ENCODE results near the gene VIL1. TPM values are rescaled to one million over a fixed set of nuclear protein-coding genes. Genes with fewer than 3 reads are reported as not detected.

Gene VIL1
- total RNA-seq, 2 donors from 2014 or later = 0.09 TPM; not detected in 1

DNA sequence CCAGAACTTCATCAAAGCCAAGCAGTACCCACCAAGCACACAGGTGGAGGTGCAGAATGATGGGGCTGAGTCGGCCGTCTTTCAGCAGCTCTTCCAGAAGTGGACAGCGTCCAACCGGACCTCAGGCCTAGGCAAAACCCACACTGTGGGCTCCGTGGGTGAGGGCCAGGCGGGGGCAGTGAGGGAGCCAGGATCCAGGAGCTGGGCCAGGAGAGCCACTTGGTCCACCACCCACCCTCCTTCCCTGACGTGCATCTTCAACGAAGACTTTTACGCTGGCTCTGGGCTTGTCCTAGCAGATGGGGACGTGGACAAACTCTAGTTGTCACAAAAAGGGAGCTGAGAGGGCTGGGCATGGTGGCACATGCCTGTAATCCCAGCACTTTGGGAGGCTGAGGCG lies 11.8 kb downstream of the VIL1 start:
- H3K4me1 ChIP-seq (replicated peaks) = no peaks in the 10 kb centered on the region
- no peaks in the 10 kb centered on the region for H3K9me3 ChIP-seq
- WGBS = 84% methylated on average over 11 of the region's 11 CpGs
- no peak for DNase-seq (ENCODE audit: low spot score)
- H3K4me3 ChIP-seq = no peak overlapping the region
- TF ChIP-seq POLR2A (IDR thresholded peaks at IDR 0.05) (no peak), POLR2AphosphoS5 (IDR thresholded peaks at IDR 0.05) (no peak)
- TF ChIP-seq, protein P1, sequence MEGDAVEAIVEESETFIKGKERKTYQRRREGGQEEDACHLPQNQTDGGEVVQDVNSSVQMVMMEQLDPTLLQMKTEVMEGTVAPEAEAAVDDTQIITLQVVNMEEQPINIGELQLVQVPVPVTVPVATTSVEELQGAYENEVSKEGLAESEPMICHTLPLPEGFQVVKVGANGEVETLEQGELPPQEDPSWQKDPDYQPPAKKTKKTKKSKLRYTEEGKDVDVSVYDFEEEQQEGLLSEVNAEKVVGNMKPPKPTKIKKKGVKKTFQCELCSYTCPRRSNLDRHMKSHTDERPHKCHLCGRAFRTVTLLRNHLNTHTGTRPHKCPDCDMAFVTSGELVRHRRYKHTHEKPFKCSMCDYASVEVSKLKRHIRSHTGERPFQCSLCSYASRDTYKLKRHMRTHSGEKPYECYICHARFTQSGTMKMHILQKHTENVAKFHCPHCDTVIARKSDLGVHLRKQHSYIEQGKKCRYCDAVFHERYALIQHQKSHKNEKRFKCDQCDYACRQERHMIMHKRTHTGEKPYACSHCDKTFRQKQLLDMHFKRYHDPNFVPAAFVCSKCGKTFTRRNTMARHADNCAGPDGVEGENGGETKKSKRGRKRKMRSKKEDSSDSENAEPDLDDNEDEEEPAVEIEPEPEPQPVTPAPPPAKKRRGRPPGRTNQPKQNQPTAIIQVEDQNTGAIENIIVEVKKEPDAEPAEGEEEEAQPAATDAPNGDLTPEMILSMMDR (IDR thresholded peaks at IDR 0.05) = no peak
- H3K27ac ChIP-seq = no peak overlapping the region
- no peaks in the 10 kb centered on the region for H3K27me3 ChIP-seq (replicated peaks; ENCODE audit: insufficient read depth)
- H3K36me3 ChIP-seq = no peaks in the 10 kb centered on the region
- intact Hi-C loops (cut with DNase I) = no loop called here

DNA sequence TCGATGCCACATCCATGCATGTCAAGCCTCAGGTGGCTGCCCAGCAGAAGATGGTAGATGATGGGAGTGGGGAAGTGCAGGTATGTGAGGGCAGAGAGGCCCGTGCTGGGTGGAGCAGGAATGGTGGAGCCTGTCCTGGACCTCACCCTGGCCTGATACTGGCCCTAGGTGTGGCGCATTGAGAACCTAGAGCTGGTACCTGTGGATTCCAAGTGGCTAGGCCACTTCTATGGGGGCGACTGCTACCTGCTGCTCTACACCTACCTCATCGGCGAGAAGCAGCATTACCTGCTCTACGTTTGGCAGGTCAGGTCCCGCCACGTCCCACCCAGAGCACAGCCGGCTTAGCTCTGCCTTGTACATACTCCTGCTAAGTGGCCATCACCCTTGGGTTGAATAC lies 13.0 kb downstream of the VIL1 start:
- Histone ChIP-seq H3K36me3 (no peaks in the 10 kb centered on the region), H3K27ac (no peak overlapping the region), H3K27me3 (replicated peaks; ENCODE audit: insufficient read depth) (no peaks in the 10 kb centered on the region), H3K9me3 (no peaks in the 10 kb centered on the region), H3K4me3 (no peak overlapping the region), H3K4me1 (replicated peaks) (no peaks in the 10 kb centered on the region)
- no peak for DNase-seq (ENCODE audit: low spot score)
- intact Hi-C loops (cut with DNase I) = no loop called here
- 89% methylated on average over 10 of the region's 10 CpGs for WGBS
- TF ChIP-seq POLR2AphosphoS5 (IDR thresholded peaks at IDR 0.05) = no peak

DNA sequence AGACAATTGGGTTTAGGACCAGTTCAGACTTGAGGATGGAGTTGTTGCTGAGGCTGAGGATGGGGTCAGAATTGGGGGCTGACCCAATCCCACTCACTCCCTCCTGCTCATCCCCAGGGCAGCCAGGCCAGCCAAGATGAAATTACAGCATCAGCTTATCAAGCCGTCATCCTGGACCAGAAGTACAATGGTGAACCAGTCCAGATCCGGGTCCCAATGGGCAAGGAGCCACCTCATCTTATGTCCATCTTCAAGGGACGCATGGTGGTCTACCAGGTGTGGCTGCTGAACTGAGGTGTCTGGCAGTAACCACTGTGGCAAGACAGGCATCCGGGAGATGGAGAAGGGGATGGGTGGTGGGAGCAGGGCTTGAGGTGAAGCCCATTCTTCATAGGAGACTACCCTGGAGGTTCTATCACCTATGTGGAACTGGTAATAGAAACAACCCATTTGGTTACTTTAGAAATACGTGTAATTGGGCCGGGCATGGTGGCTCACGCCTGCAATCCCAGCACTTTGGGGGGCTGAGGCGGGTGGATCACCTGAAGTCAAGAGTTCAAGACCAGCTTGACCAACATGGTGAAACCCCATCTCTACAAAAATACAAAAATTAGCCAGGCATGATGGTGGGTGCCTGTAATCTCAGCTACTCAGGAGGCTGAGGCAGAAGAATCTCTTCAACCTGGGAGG lies 13.9 kb downstream of the VIL1 start:
- no peaks in the 10 kb centered on the region for H3K9me3 ChIP-seq

DNA sequence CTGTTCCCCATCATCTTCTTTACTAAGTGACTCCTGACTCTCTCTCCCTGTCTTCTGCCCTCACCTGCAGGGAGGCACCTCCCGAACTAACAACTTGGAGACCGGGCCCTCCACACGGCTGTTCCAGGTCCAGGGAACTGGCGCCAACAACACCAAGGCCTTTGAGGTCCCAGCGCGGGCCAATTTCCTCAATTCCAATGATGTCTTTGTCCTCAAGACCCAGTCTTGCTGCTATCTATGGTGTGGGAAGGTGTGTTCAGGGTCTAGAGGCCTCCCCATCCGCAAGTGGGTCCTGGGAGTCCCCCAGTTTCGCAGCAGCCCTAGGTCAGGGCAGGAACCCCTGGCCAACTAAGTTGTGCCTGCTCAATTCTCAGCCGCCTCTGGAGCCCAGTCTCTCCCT lies 15.5 kb downstream of the VIL1 start:
- TF ChIP-seq, protein P1 (IDR thresholded peaks at IDR 0.05) = no peak
- no peak for TF ChIP-seq POLR2A (IDR thresholded peaks at IDR 0.05)
- TF ChIP-seq POLR2AphosphoS5 (IDR thresholded peaks at IDR 0.05) = no peak
- Histone ChIP-seq H3K4me1 (replicated peaks) (no peaks in the 10 kb centered on the region), H3K27me3 (replicated peaks; ENCODE audit: insufficient read depth) (no peaks in the 10 kb centered on the region), H3K9me3 (no peaks in the 10 kb centered on the region), H3K4me3 (no peak overlapping the region), H3K27ac (no peak overlapping the region), H3K36me3 (no peaks in the 10 kb centered on the region)
- intact Hi-C loops (cut with DNase I) = no loop called here
- no peak for DNase-seq (ENCODE audit: low spot score)
- 85% methylated on average over 9 of the region's 9 CpGs for WGBS

More for the DNA sequence above, 13.9 kb downstream of the VIL1 start:
- no peak for DNase-seq (ENCODE audit: low spot score)
- Histone ChIP-seq H3K27ac (no peak overlapping the region), H3K4me3 (no peak overlapping the region), H3K27me3 (replicated peaks; ENCODE audit: insufficient read depth) (no peaks in the 10 kb centered on the region), H3K4me1 (replicated peaks) (no peaks in the 10 kb centered on the region), H3K36me3 (no peaks in the 10 kb centered on the region)
- intact Hi-C loops (cut with DNase I) = no loop called here
- 93% methylated on average over 8 of the region's 8 CpGs for WGBS
- no peak for TF ChIP-seq POLR2A (IDR thresholded peaks at IDR 0.05)
- TF ChIP-seq POLR2AphosphoS5 (IDR thresholded peaks at IDR 0.05) = no peak
- TF ChIP-seq, protein P1 (IDR thresholded peaks at IDR 0.05) = no peak

DNA sequence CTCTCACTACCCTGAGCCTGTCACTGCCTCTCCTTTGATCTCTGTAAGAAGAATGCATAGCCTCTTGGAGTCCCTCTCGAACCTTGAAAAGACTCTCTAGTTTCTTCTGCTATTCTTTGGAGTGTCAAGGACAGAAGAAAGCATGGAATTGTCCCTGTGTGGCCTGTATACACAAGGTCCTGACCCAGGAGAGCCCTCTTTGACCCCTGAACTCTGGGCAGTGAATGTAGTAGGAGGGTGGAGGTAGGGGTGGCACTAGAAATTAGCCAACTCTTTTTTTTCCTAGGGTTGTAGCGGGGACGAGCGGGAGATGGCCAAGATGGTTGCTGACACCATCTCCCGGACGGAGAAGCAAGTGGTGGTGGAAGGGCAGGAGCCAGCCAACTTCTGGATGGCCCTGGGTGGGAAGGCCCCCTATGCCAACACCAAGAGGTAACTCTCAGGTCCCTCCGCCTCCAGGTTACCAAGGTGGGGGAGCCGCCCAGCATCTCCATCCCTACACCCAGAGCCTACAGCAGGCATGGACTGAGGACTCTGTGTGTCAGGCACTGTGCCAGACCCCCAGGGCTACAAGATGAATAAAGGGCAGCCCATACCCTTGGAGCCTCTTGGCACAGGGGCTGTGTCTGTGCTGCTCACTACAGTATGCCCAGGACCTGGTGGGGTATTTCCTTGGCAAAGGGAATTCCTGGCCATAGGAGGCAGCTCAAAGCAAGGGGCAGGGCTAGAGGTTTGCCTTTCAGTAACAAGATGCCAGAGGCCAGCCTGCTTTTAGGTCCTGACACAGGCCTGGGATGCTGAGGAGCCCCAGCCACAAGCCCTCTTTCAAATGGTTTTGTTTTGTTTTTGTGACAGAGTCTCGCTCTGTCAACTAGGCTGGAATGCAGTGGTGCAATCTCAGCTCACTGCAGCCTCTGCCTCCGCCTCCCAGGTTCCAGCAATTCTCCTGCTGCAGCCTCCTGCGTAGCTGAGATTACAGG lies 16.4 kb downstream of the VIL1 start:
- H3K27me3 ChIP-seq (replicated peaks; ENCODE audit: insufficient read depth) = no peaks in the 10 kb centered on the region
- no peak overlapping the region for H3K27ac ChIP-seq
- no peaks in the 10 kb centered on the region for H3K4me1 ChIP-seq (replicated peaks)
- intact Hi-C loops (cut with DNase I) = no loop called here
- H3K4me3 ChIP-seq = no peak overlapping the region
- DNase-seq (ENCODE audit: low spot score) = no peak
- TF ChIP-seq, protein P1 (IDR thresholded peaks at IDR 0.05) = no peak
- TF ChIP-seq POLR2AphosphoS5 (IDR thresholded peaks at IDR 0.05) (no peak), POLR2A (IDR thresholded peaks at IDR 0.05) (no peak)
- H3K9me3 ChIP-seq = no peaks in the 10 kb centered on the region
- H3K36me3 ChIP-seq = no peaks in the 10 kb centered on the region
- WGBS = 91% methylated on average over 11 of the region's 11 CpGs

Measured in prostate gland (tissue), 2 donors.